GM18517 (cell line): ENCODE data around the gene CLEC16A.
"Not testable (repeated sequence)": the region's sequence is repeated elsewhere in the genome, so short reads cannot be mapped to it uniquely, and the experiment has no call there.

ENCODE experiments used
- ATAC-seq: cut with Tn5 transposase; IDR thresholded peaks from one replicate; pipeline ENCODE4 v1.9.1; 2021; ENCODE audit warnings: mild to moderate bottlenecking, moderate library complexity; ENCODE audit not compliant: unreplicated experiment

Gene CLEC16A

GRCh38 chr16:10925285-10925684 is 19.1 kb upstream of the CLEC16A start:
- not testable (repeated sequence) for ATAC-seq

GRCh38 chr16:10926094-10926493 is 18.3 kb upstream of the CLEC16A start:
- no peak for ATAC-seq

GRCh38 chr16:10926867-10927266 is 17.5 kb upstream of the CLEC16A start:
- no peak for ATAC-seq

- no peak for ATAC-seq
Measured at GRCh38 chr16:10927497-10928112, 16.8 kb upstream of the CLEC16A start.

- not testable (repeated sequence) for ATAC-seq
Measured at GRCh38 chr16:10929097-10929496, 15.3 kb upstream of the CLEC16A start.

GRCh38 chr16:10929853-10930754 is 14.3 kb upstream of the CLEC16A start:
- ATAC-seq = no peak

GRCh38 chr16:10930755-10931093 is 13.6 kb upstream of the CLEC16A start:
- no peak for ATAC-seq

- no peak for ATAC-seq
Measured at GRCh38 chr16:10931134-10931533, 13.2 kb upstream of the CLEC16A start.

- no peak for ATAC-seq
Measured at GRCh38 chr16:10931977-10932632, 12.3 kb upstream of the CLEC16A start.

GRCh38 chr16:10932959-10933710 is 11.2 kb upstream of the CLEC16A start:
- no peak for ATAC-seq

GRCh38 chr16:10933865-10934264 is 10.5 kb upstream of the CLEC16A start:
- ATAC-seq = no peak

GRCh38 chr16:10934325-10935107 is 9.8 kb upstream of the CLEC16A start:
- ATAC-seq = no peak

- ATAC-seq = no peak
Measured at GRCh38 chr16:10935226-10935915, 9.0 kb upstream of the CLEC16A start.

GRCh38 chr16:10936272-10936984 is 7.9 kb upstream of the CLEC16A start:
- ATAC-seq = no peak

GRCh38 chr16:10937068-10937859 is 7.1 kb upstream of the CLEC16A start:
- ATAC-seq = no peak

GRCh38 chr16:10938321-10938720 is 6.0 kb upstream of the CLEC16A start:
- no peak for ATAC-seq

- no peak for ATAC-seq
Measured at GRCh38 chr16:10938796-10939648, 5.3 kb upstream of the CLEC16A start.
